HG03575 (cell line): ENCODE results near the gene ZAR1L.

Experiments used
- ATAC-seq: cut with Tn5 transposase; IDR thresholded peaks from one replicate; pipeline ENCODE4 v1.9.1; 2021; ENCODE audit not compliant: unreplicated experiment, insufficient number of reproducible peaks, low FRiP score; ENCODE audit errors: extremely low read depth

The ZAR1L gene

DNA sequence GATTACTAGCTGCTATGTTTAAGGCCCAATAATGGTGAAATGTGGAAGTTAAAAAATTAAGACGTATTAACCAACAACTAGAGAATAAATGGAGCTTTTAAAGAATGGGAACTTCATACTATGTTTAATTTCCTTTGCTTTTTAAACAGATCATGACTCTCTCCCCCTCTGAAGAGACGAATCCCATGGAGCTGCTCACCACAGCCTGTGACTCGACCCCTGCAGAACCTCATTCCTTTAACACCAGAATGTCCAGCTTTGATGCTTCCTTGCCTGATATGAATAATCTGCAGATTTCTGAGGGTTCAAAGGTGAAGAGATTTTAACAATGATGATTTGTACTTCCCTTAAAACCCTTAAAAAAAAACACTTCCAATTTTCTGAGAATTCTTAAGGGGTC, 53.0 kb downstream of the ZAR1L start:
- no peak for ATAC-seq

DNA sequence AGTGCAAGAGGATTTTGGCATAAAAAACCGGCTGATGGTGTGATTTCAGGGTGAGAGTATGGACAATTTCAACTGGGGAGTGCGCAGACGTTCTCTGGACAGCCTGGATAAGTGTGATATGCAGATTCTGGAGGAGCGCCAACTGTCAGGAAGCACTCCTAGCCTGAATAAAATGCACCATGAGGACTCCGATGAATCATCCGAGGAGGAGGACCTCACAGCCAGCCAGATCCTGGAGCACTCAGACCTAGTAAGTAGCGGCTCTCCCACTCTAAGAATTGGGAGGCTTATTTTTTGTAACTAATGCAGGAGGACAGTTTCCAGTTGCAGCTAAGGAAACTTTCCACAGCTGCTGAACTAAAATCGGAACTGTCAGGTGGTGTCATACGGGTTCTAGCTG, 53.6 kb downstream of the ZAR1L start:
- no peak for ATAC-seq

DNA sequence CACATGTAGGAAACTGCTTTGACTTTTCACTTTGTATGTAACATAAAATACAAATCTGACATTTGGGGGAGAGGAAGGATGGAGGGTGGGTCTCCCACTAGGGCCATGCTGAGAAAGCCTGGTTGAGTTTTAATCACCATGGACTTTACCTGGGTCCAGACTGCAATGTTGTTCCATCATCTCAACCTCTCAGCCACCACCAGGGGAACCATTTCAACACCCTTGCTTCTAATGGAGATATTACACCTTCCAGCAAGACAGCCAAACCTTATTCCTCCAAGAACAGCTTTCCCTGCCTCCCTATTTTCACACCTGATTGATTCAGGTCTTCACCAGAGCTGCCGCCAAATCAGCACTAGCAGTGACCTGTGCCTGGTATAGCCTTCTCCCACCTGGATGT, 56.0 kb downstream of the ZAR1L start:
- no peak for ATAC-seq

DNA sequence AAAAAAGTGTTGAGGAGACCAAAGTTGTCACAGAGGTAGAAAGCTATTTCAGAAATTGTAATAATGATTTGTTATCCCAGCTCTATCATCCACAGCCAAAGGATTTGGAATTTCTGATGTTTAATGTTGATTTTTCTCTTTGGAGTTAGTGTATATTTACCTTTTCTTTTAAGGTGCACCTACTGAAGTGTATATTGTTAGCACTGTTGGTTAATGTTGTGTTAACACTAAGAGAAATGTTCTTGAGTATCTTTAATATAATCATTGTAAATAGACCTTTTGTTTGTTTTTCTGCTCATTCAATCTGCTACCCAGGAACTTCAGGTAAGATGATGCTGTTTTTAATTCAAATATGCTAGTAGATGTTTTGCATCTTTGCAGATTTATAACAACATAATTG, 57.5 kb downstream of the ZAR1L start:
- no peak for ATAC-seq

DNA sequence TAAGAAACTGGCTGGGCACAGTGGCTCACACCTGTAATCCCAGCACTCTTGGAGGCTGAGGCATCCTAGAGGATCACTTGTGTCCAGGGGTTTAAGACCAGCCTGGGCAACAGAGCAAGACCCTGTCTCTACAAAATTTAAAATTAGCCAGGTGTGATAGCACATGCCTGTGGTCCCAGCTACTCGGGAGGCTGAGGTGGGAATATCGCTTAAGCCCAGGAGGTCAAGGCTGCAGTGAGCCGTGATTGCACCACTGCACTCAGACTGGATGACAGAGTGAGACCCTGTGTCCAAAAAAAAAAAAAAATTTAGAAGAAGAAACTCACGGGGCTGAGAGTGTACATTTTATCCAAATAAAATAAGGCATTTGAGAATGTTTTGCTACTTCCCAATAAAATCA, 58.9 kb downstream of the ZAR1L start:
- no peak for ATAC-seq

DNA sequence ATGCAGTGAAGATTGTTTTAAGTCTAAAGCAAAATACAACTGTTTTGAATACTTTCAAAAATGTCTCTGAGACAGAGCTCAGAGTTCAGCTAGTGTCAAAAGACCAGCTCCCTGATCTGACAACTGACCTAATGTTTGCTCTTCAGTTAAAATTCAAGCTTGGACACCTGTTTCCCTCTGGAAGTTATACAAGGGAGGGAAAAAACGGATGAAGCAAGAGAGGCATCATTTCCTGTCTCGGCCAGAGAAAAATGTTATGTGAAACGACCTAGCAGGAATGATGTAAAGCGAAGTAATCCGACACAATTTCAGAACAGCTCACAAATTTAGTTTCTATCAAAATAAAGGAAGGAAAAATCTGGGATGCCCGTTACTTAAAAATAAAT, 59.4 kb downstream of the ZAR1L start:
- no peak for ATAC-seq

DNA sequence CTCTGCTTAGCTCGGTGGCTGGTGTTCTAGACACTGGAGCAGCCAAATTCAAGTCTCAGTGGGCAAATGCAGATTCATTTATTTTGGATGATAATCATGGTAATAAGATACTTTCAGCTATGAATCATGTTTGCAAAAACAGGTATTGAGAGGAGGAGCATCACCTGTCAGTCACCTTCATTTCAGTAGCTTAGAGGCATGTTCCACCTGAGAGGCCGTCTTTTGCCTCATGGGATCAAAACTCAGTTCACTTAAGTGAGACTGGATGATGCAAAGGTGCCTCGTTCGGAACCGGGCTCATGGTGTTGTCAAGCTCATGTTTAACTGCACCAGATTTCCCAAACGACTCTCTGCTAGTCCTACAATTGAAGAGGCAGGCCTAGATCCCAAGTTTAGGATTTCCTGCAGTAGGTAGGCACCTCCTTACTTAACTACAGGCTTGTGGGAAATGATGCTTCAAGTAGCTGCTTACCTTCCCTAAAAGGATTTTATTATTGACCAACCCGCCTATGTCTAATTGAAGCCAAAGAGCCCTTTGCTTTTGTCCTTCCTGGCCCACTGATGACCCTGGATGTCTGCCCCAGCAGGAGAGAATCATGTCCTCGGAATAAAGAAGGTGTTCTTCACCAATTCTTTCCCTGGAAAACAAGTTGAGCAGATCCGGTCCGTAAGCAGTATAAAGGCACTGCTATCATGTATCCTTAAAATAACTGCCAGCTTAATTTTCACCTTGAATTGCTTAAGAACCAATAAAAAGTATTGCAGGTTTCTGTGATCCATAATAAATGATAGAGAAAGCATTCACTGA, 60.0 kb downstream of the ZAR1L start:
- no peak for ATAC-seq

DNA sequence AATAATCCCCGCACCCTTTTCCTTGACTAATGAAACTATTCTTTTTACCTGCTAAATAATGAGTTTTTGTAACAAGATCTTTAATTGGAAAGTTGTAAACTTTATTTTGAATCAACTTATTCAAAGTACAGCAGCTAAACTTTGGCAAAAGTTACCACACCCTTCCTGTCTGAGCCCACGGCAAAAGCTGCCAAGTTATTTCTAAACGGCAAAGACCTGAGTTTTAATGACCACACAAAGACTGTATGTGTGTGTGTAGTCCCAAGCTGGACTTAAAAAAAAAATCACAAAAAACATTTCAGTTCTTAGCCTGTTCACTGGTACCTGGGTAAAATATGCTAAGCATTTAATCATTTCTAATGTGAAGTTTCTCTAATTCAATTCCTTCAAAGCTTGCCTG, 60.7 kb downstream of the ZAR1L start:
- ATAC-seq = no peak

DNA sequence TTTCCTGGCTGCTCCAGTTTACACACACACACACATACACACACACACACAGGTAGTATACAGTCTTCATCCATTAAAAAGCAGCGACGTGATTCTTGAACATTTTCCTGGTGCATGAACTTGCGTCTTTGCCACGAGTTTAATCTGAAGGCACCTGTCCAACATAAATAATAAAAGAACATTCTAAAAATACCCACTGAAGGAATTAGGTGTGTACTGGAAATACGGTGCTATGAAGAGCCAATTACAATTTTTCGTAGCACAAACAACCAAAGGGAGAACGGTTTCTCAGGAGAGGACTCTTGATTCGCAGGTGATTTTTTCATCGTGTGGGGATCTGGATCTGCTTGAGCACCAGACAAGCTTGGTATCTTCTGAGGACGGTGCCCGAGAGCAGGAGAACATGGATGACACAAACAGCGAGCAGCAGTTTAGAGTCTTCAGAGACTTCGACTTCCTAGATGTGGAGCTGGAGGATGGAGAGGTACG, 61.2 kb downstream of the ZAR1L start:
- no peak for ATAC-seq
